Esophagus (tissue), 2 donors: ENCODE data around the gene CSAD. TPM values are rescaled to one million over a fixed set of nuclear protein-coding genes. Genes with fewer than 3 reads are reported as not detected.

Experiments used
- H3K27ac ChIP-seq, 2 donors: one replicate each; pipeline ENCODE4 v1.5.1; 2013; ENCODE audit warnings: low read depth in 2 of 2, mild to moderate bottlenecking in 2 of 2, inconsistent platforms in 1 of 2, low read length in 1 of 2, moderate library complexity in 1 of 2
- H3K27me3 ChIP-seq, 2 donors: one replicate each; pipeline ENCODE4 v1.6.1; 2013; ENCODE audit warnings: low read length in 2 of 2, control low read depth in 1 of 2, mild to moderate bottlenecking in 1 of 2; ENCODE audit not compliant: insufficient read depth in 2 of 2, control insufficient read depth in 1 of 2
- H3K36me3 ChIP-seq, 2 donors: one replicate each; pipeline ENCODE4 v1.6.1; 2013; ENCODE audit warnings: low read length in 1 of 2; ENCODE audit not compliant: control insufficient read depth in 2 of 2, insufficient read depth in 2 of 2
- H3K4me1 ChIP-seq, 2 donors: one replicate each; pipeline ENCODE4 v1.6.1; 2013; ENCODE audit warnings: low read length in 1 of 2; ENCODE audit not compliant: control insufficient read depth in 2 of 2, insufficient read depth in 2 of 2
- H3K4me3 ChIP-seq, 2 donors: one replicate each; pipeline ENCODE4 v1.5.1; 2013; ENCODE audit warnings: low read length in 2 of 2, mild to moderate bottlenecking in 2 of 2, low read depth in 1 of 2, moderate library complexity in 1 of 2
- H3K9me3 ChIP-seq, 2 donors: one replicate each; pipeline ENCODE4 v1.6.1; 2013; ENCODE audit warnings: mild to moderate bottlenecking in 2 of 2, low read depth in 1 of 2, low read length in 1 of 2, moderate library complexity in 1 of 2; ENCODE audit not compliant: control insufficient read depth in 2 of 2, insufficient read depth in 1 of 2
- WGBS, 2 donors: extraction: QIAGEN DNeasy Blood & Tissue Kit; methylation state at CpG; one replicate each; pipeline ENCODE4 v1.1.7; 2013; 5-methylcytosine and 5-hydroxymethylcytosine counted together
- polyA plus RNA-seq, 2 donors: library from polyadenylated mRNA; stranded (reverse); fragments of 200-250 nt; gene quantifications; one replicate each; pipeline ENCODE4 v1.2.3, GENCODE V29; 2013
- donor health status: healthy with polysubstance abuse.
- donor health status: Bipolar disorder and iron deficiency.

Gene CSAD
- polyA plus RNA-seq, 2 donors, result 25.6 to 63.7 TPM

- 19 to 35% methylated on average over 29 to 30 of the region's 30 CpGs for WGBS, 2 donors
- H3K36me3 ChIP-seq, result peaks cover 17 to 19% of the 10 kb centered on the region in 2 donors
- H3K27ac ChIP-seq, result peak overlapping the region; percentile 99 to 100
- peaks cover 12 to 33% of the 10 kb centered on the region in 2 donors for H3K4me1 ChIP-seq
- H3K4me3 ChIP-seq, result peak overlapping the region; percentile 72 to 75
- H3K9me3 ChIP-seq, result no peaks in the 10 kb centered on the region
- H3K27me3 ChIP-seq, result no peaks in the 10 kb centered on the region
Measured at GRCh38 chr12:53218551-53219291, 38.0 kb upstream of the CSAD start.

GRCh38 chr12:53217931-53218307, 37.2 kb upstream of the CSAD start:
- Histone ChIP-seq H3K36me3 (peaks cover 17 to 27% of the 10 kb centered on the region in 2 donors), H3K4me1 (peaks cover 8 to 26% of the 10 kb centered on the region in 2 donors), H3K9me3 (no peaks in the 10 kb centered on the region), H3K27ac (peak overlapping the region; percentile 99 to 100), H3K4me3 (peak overlapping the region; percentile 11 to 75), H3K27me3 (no peaks in the 10 kb centered on the region)
- 40% methylated on average over 3 of the region's 3 CpGs for WGBS, 2 donors

- H3K36me3 ChIP-seq, result peaks cover 18 to 31% of the 10 kb centered on the region in 2 donors
- WGBS, 2 donors, result 42 to 51% methylated on average over 19 of the region's 19 CpGs
- no peaks in the 10 kb centered on the region for H3K9me3 ChIP-seq
- peak overlapping the region; percentile 11 to 75 for H3K4me3 ChIP-seq
- peaks cover 8 to 20% of the 10 kb centered on the region in 2 donors for H3K4me1 ChIP-seq
- no peaks in the 10 kb centered on the region for H3K27me3 ChIP-seq
- peak overlapping the region; percentile 99 to 100 for H3K27ac ChIP-seq
Measured at GRCh38 chr12:53217051-53217930, 36.6 kb upstream of the CSAD start.

- peak overlapping the region; percentile 5 to 65 for H3K27ac ChIP-seq
- peaks cover 0 to 3% of the 10 kb centered on the region in 2 donors for H3K9me3 ChIP-seq
- 84% methylated on average over 8 of the region's 8 CpGs for WGBS, 2 donors
- no peak overlapping the region for H3K4me3 ChIP-seq
- H3K36me3 ChIP-seq, result peaks cover 34 to 47% of the 10 kb centered on the region in 2 donors
- no peaks in the 10 kb centered on the region for H3K27me3 ChIP-seq
- peaks cover 8 to 20% of the 10 kb centered on the region in 2 donors for H3K4me1 ChIP-seq
Measured at GRCh38 chr12:53215497-53215896, 34.8 kb upstream of the CSAD start.

- WGBS, 2 donors, result 68 to 71% methylated on average over 12 of the region's 12 CpGs
- Histone ChIP-seq H3K27ac (peak overlapping the region; percentile 5 to 65), H3K4me1 (peaks cover 8 to 20% of the 10 kb centered on the region in 2 donors), H3K9me3 (peaks cover 0 to 3% of the 10 kb centered on the region in 2 donors), H3K4me3 (no peak overlapping the region), H3K27me3 (no peaks in the 10 kb centered on the region), H3K36me3 (peaks cover 35 to 51% of the 10 kb centered on the region in 2 donors)
Measured at GRCh38 chr12:53214687-53215455, 34.1 kb upstream of the CSAD start.

GRCh38 chr12:53214221-53214620, 33.5 kb upstream of the CSAD start:
- Histone ChIP-seq H3K27me3 (no peaks in the 10 kb centered on the region), H3K4me1 (peaks cover 8 to 17% of the 10 kb centered on the region in 2 donors), H3K27ac (peak overlapping the region; percentile 19 to 65), H3K36me3 (peaks cover 35 to 51% of the 10 kb centered on the region in 2 donors), H3K4me3 (no peak overlapping the region), H3K9me3 (peaks cover 0 to 3% of the 10 kb centered on the region in 2 donors)
- WGBS, 2 donors, result 69 to 76% methylated on average over 5 of the region's 5 CpGs

- Histone ChIP-seq H3K27ac (peak overlapping the region in 1 of 2 donors; percentile 5), H3K9me3 (peaks cover 0 to 3% of the 10 kb centered on the region in 2 donors), H3K4me1 (peaks cover 10 to 17% of the 10 kb centered on the region in 2 donors), H3K36me3 (peaks cover 35 to 51% of the 10 kb centered on the region in 2 donors), H3K27me3 (no peaks in the 10 kb centered on the region), H3K4me3 (no peak overlapping the region)
- WGBS, 2 donors, result 13 to 14% methylated on average over 14 of the region's 14 CpGs
Measured at GRCh38 chr12:53213348-53213747, 32.6 kb upstream of the CSAD start.

- Histone ChIP-seq H3K4me3 (no peak overlapping the region), H3K27me3 (no peaks in the 10 kb centered on the region), H3K27ac (no peak overlapping the region), H3K9me3 (peaks cover 0 to 3% of the 10 kb centered on the region in 2 donors), H3K4me1 (peaks cover 10 to 15% of the 10 kb centered on the region in 2 donors), H3K36me3 (peaks cover 35 to 51% of the 10 kb centered on the region in 2 donors)
- WGBS, 2 donors, result 41 to 44% methylated on average over 12 of the region's 12 CpGs
Measured at GRCh38 chr12:53212931-53213330, 32.2 kb upstream of the CSAD start.
